GM12878 (cell line): Measurements from ENCODE around the gene COL27A1. TPM values are rescaled to one million over a fixed set of nuclear protein-coding genes. Genes with fewer than 3 reads are reported as not detected.

ENCODE experiments used
- ATAC-seq: fragments of 200-7000 bp; cut with Tn5 transposase; 3 replicates; pipeline ENCODE4 v1.9.1; 2020; ENCODE audit warnings: mild to moderate bottlenecking, moderate library complexity
- BruUV-seq: library from RNA; stranded (reverse); fragments of 400-500 nt; replicated peaks from 2 replicates; lab custom pipeline; 2021; lab: Mats Ljungman, UMichigan
- CTCF ChIA-PET: fragments of 300-600 bp; sonication (Branson Sonifier 250); formaldehyde crosslinking; extraction: SDS; loops from one replicate; lab custom pipeline; 2021; ENCODE audit warnings: inconsistent platforms; lab: Yijun Ruan, JAX
- POLR2A ChIA-PET: fragments of 350-600 bp; formaldehyde crosslinking; extraction: SDS; loops from one replicate; lab custom pipeline; 2021; ENCODE audit warnings: inconsistent platforms; lab: Charles Lee
- RAD21 ChIA-PET: fragments of 300-600 bp; sonication (Branson Sonifier 250); formaldehyde crosslinking; loops from one replicate; lab custom pipeline; 2023; ENCODE audit warnings: antibody characterized with exemption; ENCODE audit not compliant: unreplicated experiment; lab: Charles Lee
- SMC1A ChIA-PET: fragments of 300-600 bp; sonication (Branson Sonifier 250); formaldehyde crosslinking; loops from one replicate; lab custom pipeline; 2023; ENCODE audit not compliant: unreplicated experiment, uncharacterized antibody; lab: Charles Lee
- DNase-seq: peaks from one replicate; pipeline ENCODE4 v3.0.0-alpha.2; 2011; ENCODE audit warnings: low read depth, low spot score
- FAIRE-seq: peaks from 3 replicates; lab custom pipeline; 2011; peaks lifted over from hg19 to GRCh38; lab: Jason Lieb, UNC
- H2AFZ ChIP-seq: 2 replicates; pipeline ENCODE4 v1.6.0; 2011; ENCODE audit warnings: low read depth, low read length, control low read depth; ENCODE audit not compliant: control insufficient read depth
- H3K27ac ChIP-seq: 2 replicates; pipeline ENCODE4 v1.5.1; 2011; ENCODE audit warnings: control low read depth; ENCODE audit not compliant: control insufficient read depth, insufficient read depth
- H3K27me3 ChIP-seq, 2 experiments: replicated peaks in 1 of 2; 2 replicates each; pipeline versions ENCODE4 v1.6.0 to v1.6.1; 2011; ENCODE audit warnings: low read length in 1 of 2; ENCODE audit not compliant: control insufficient read depth in 2 of 2, insufficient read depth in 2 of 2
- H3K36me3 ChIP-seq, 2 experiments: 2 replicates each; pipeline ENCODE4 v1.5.1; 2011; ENCODE audit warnings: low read length in 1 of 2; ENCODE audit not compliant: control insufficient read depth in 2 of 2, insufficient read depth in 2 of 2
- H3K4me1 ChIP-seq: 2 replicates; pipeline ENCODE4 v1.6.1; 2011; ENCODE audit warnings: mild to moderate bottlenecking, low read length, moderate library complexity, mixed read lengths; ENCODE audit not compliant: control insufficient read depth, insufficient read depth
- H3K4me2 ChIP-seq: 2 replicates; pipeline ENCODE4 v1.6.0; 2011; ENCODE audit warnings: control low read depth; ENCODE audit not compliant: control insufficient read depth, insufficient read depth
- H3K4me3 ChIP-seq: fragments of 200-600 bp; sonication (generic); 2 replicates; pipeline ENCODE4 v1.5.1; 2016
- H3K79me2 ChIP-seq: 2 replicates; pipeline ENCODE4 v1.6.0; 2011; ENCODE audit warnings: low read length; ENCODE audit not compliant: control insufficient read depth, insufficient read depth
- H3K9ac ChIP-seq: 2 replicates; pipeline ENCODE4 v1.8.0; 2011; ENCODE audit warnings: low read length, control low read depth, mixed read lengths; ENCODE audit not compliant: control insufficient read depth, insufficient read depth
- H3K9me3 ChIP-seq: replicated peaks from 3 replicates; pipeline ENCODE4 v1.5.1; 2011; ENCODE audit warnings: mild to moderate bottlenecking, low read length; ENCODE audit not compliant: control insufficient read depth, insufficient read depth
- H4K20me1 ChIP-seq: 2 replicates; pipeline ENCODE4 v1.6.0; 2011; ENCODE audit not compliant: control insufficient read depth, insufficient read depth
- CUX1 ChIP-seq: IDR thresholded peaks from 2 replicates; pipeline ENCODE4 v1.6.1; 2012; ENCODE audit warnings: improper control_type of control experiment, low read depth, low read length; ENCODE audit not compliant: insufficient replicate concordance
- DPF2 ChIP-seq: fragments of 450-650 bp; IDR thresholded peaks from 2 replicates; pipeline ENCODE4 v1.6.1; 2017; ENCODE audit warnings: mild to moderate bottlenecking
- E2F8 ChIP-seq: fragments of 450-650 bp; IDR thresholded peaks from 2 replicates; pipeline ENCODE4 v1.6.1; 2018; ENCODE audit warnings: mild to moderate bottlenecking, low read depth, moderate library complexity; ENCODE audit not compliant: partially characterized antibody
- MYB ChIP-seq: fragments of 150-350 bp; IDR thresholded peaks from 2 replicates; pipeline ENCODE4 v1.6.1; 2014; ENCODE audit warnings: mild to moderate bottlenecking, low read depth, low read length, borderline replicate concordance
- RELB ChIP-seq: fragments of 450-650 bp; IDR thresholded peaks from 2 replicates; pipeline ENCODE4 v1.6.1; 2017; ENCODE audit warnings: low read depth, mild to moderate bottlenecking, moderate library complexity
- REST ChIP-seq: IDR thresholded peaks from 2 replicates; pipeline ENCODE4 v1.6.1; 2012; ENCODE audit warnings: mild to moderate bottlenecking, low read depth, low read length
- TAF1 ChIP-seq: IDR thresholded peaks from 2 replicates; pipeline ENCODE4 v1.6.1; 2011; ENCODE audit warnings: mild to moderate bottlenecking, low read depth, low read length, borderline replicate concordance
- YY1 ChIP-seq: IDR thresholded peaks from 2 replicates; pipeline ENCODE4 v1.6.1; 2011; ENCODE audit warnings: low read depth, mild to moderate bottlenecking, low read length
- WGBS: methylation state at CpG from one replicate; pipeline ENCODE4 v1.1.6; 2016; ENCODE audit warnings: low lambda C conversion rate; ENCODE audit not compliant: insufficient replicate concordance, insufficient coverage; ENCODE audit errors: missing lambda C conversion rate; 5-methylcytosine and 5-hydroxymethylcytosine counted together
- in situ Hi-C: fragments of 300-500 bp; cut with MboI; formaldehyde crosslinking; loops from 9 replicates; pipeline ENCODE4 v1.14.3; 2018; ENCODE audit warnings: mixed read lengths
- intact Hi-C: fragments of 100-400 bp; cut with micrococcal nuclease; formaldehyde crosslinking; loops from one replicate; pipeline ENCODE4 v1.14.2; 2022; ENCODE audit not compliant: unreplicated experiment
- polyA plus RNA-seq, 11 experiments: library from polyadenylated mRNA; depleted of rRNA in 4 of 11; unstranded in 6 of 11; stranded (reverse) in 5 of 11; fragments of >200 nt; fragmentation: Nextera tagmentation in 4 of 11; fragmentation: Illumina TruSeq in 1 of 11; extraction: Ambion mirVana in 4 of 11; extraction: Trizol in 1 of 11; gene quantifications; 1 replicate in 1 of 11; 2 replicates in 10 of 11; pipeline versions ENCODE4 v1.2.1 to v1.2.3, GENCODE V29; 2011 to 2016; ENCODE audit warnings: inconsistent platforms in 2 of 11, missing spikeins in 2 of 11, low read depth in 1 of 11
- total RNA-seq, 4 experiments: library from RNA; depleted of rRNA in 3 of 4; stranded (reverse); fragments of >200 nt in 3 of 4; fragmentation: Illumina TruSeq in 1 of 4; extraction: Trizol in 1 of 4; gene quantifications; 2 replicates each; pipeline versions ENCODE4 v1.2.1 to v1.2.3, GENCODE V29; 2013 to 2021

The COL27A1 gene
- total and polyA plus RNA-seq, 10 of the 15 experiments (the other 5 are each of a cell fraction or from before 2014, with no cell fraction given): 0.10 TPM; not detected in 9

- FAIRE-seq (no peak), DNase-seq (no peak), ATAC-seq (no peak)
- Histone ChIP-seq H3K4me1 (no peaks in the 10 kb centered on the region), H3K36me3 (no peaks in the 10 kb centered on the region), H3K4me3 (no peak overlapping the region), H3K9ac (no peak overlapping the region), H2AFZ (no peak overlapping the region), H4K20me1 (0 out of 2 replicates have a peak, but pooled peaks cover 2% of the 10 kb centered on the region), H3K27me3 (peaks cover 0 to 1% of the 10 kb centered on the region in 2 experiments; a peak in 1 of 4 replicates), H3K27ac (no peak overlapping the region), H3K4me2 (no peak overlapping the region), H3K9me3 (no peaks in the 10 kb centered on the region), H3K79me2 (no peaks in the 10 kb centered on the region)
- in situ Hi-C loops: loop anchor here (10.0 to 25.0 kb wide), 2 partner anchors 134 to 202 kb away; partner anchors contain the start of genes AMBP, COL27A1 and KIF12
- CTCF ChIA-PET: interaction anchor here (2.6 kb wide), 1 partner anchor 9 kb away, joined by 18 read pairs; no protein-coding TSS in a partner anchor
- POLR2A ChIA-PET: no interaction called here
- SMC1A ChIA-PET: interaction anchor here (0.5 kb wide), 1 partner anchor 1854 kb away, joined by 3 read pairs; no protein-coding TSS in a partner anchor
- intact Hi-C loops: no loop called here
- 76% methylated on average over 9 of the region's 13 CpGs for WGBS
- RAD21 ChIA-PET: interaction anchor here (2.7 kb wide), 1 partner anchor 206 kb away, joined by 24 read pairs; no protein-coding TSS in a partner anchor
- BruUV-seq: no TSS peak
- TF ChIP-seq YY1 (no peak), RELB (no peak), E2F8 (no peak), TAF1 (no peak), CUX1 (no peak), REST (no peak), DPF2 (no peak), MYB (no peak)
These were observed 133.8 kb downstream of the COL27A1 start for GRCh38 chr9:114289106-114289505.
